SK-N-SH treated with all-trans-retinoic acid at 6 μM for 48 hours (cell line): Measurements from ENCODE around the gene LCNL1.

Experiments used
- CREB5 ChIP-seq: fragments of 250-450 bp; sonication (Bioruptor Pico); IDR thresholded peaks from 2 replicates; pipeline ENCODE4 v1.5.1; 2020; ENCODE audit warnings: low read depth, mild to moderate bottlenecking, moderate library complexity
- ESRRG ChIP-seq: fragments of 250-450 bp; sonication (Bioruptor Pico); IDR thresholded peaks from 2 replicates; pipeline ENCODE4 v1.6.1; 2021; ENCODE audit warnings: mild to moderate bottlenecking
- PATZ1 ChIP-seq: fragments of 250-450 bp; sonication (Bioruptor Pico); IDR thresholded peaks from 2 replicates; pipeline ENCODE4 v1.8.0; 2020; ENCODE audit warnings: mild to moderate bottlenecking, moderate library complexity, borderline replicate concordance
- TOX ChIP-seq: fragments of 250-450 bp; sonication (Bioruptor Pico); IDR thresholded peaks from 2 replicates; pipeline ENCODE4 v1.8.0; 2021; ENCODE audit warnings: mild to moderate bottlenecking, moderate library complexity, borderline replicate concordance
- ZFP3 ChIP-seq: fragments of 250-450 bp; sonication (Bioruptor Pico); IDR thresholded peaks from 2 replicates; pipeline ENCODE4 v1.5.0; 2020; ENCODE audit warnings: mild to moderate bottlenecking, moderate library complexity
- ZFP30 ChIP-seq: fragments of 450-650 bp; formaldehyde crosslinking; IDR thresholded peaks from 2 replicates; pipeline ENCODE4 v1.5.0; 2022; ENCODE audit warnings: mild to moderate bottlenecking, moderate library complexity
- ZNF565 ChIP-seq: fragments of 450-650 bp; formaldehyde crosslinking; conservative IDR thresholded peaks from 2 replicates; pipeline ENCODE4 v1.5.0; 2020; ENCODE audit warnings: low read depth, mild to moderate bottlenecking, moderate library complexity
- ZNF70 ChIP-seq: fragments of 450-650 bp; formaldehyde crosslinking; IDR thresholded peaks from 2 replicates; pipeline ENCODE4 v1.5.0; 2020; ENCODE audit warnings: mild to moderate bottlenecking, moderate library complexity
- TF ChIP-seq, protein P1 (sequence below): fragments of 250-450 bp; sonication (Bioruptor Pico); IDR thresholded peaks from 2 replicates; pipeline ENCODE4 v1.5.1; 2021; ENCODE audit warnings: mild to moderate bottlenecking, moderate library complexity
- TF ChIP-seq, protein P2 (sequence below): fragments of 250-450 bp; sonication (Bioruptor Pico); IDR thresholded peaks from 2 replicates; pipeline ENCODE4 v1.8.0; 2021; ENCODE audit warnings: low read depth, mild to moderate bottlenecking, moderate library complexity, borderline replicate concordance

DNA sequence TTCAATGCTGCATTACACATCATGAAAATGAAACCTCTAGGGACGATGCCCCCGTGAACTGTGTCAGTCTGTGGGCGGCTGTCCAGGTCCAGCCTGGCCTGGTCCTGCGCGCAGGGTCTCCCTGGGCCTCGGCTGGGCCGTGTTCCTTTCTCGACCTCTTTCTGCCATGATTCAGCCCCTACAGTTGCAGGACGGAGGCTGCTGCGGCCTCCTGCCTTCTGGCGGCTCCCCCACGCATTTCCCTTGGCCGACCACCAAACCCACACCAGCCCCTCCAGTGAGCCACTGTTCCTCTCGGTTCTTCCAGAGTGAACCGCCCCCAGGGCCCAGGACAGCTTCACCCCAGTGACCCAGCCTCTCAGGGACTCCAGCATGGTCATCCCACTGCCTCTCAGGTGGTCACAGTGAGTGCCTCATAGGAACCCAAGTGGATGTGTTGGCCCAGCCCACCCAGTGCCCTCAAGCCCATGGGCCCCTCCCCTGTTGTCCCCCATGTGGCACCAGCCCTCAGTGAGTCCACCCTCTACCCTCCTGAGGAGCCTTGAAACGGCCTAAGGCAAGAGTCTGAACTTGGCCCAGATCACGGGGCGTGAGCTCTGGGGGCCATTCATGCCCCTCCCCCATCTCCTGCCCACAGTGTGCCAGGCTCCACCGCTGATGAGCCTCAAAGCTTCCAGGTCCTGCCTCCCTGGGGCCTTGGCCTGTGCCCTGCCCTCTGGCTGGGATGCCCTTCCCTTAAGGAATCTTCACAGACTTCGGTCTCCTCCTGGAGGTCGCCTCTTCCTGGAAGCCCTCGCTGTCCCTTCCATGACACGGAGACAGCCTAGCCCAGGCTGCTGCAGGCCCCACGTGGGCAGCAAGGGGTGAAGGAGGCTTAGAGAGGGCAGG is 23.6 kb downstream of the LCNL1 start:
- no peak for TF ChIP-seq ZNF565 (CRISPR knock-in tag)
- no peak for TF ChIP-seq ESRRG
- TF ChIP-seq, protein P1, sequence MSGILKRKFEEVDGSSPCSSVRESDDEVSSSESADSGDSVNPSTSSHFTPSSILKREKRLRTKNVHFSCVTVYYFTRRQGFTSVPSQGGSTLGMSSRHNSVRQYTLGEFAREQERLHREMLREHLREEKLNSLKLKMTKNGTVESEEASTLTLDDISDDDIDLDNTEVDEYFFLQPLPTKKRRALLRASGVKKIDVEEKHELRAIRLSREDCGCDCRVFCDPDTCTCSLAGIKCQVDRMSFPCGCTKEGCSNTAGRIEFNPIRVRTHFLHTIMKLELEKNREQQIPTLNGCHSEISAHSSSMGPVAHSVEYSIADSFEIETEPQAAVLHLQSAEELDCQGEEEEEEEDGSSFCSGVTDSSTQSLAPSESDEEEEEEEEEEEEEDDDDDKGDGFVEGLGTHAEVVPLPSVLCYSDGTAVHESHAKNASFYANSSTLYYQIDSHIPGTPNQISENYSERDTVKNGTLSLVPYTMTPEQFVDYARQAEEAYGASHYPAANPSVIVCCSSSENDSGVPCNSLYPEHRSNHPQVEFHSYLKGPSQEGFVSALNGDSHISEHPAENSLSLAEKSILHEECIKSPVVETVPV (CRISPR knock-in tag), result no peak
- no peak for TF ChIP-seq PATZ1 (CRISPR knock-in tag)
- no peak for TF ChIP-seq ZNF70 (CRISPR knock-in tag)
- TF ChIP-seq CREB5, result no peak
- TF ChIP-seq, protein P2, sequence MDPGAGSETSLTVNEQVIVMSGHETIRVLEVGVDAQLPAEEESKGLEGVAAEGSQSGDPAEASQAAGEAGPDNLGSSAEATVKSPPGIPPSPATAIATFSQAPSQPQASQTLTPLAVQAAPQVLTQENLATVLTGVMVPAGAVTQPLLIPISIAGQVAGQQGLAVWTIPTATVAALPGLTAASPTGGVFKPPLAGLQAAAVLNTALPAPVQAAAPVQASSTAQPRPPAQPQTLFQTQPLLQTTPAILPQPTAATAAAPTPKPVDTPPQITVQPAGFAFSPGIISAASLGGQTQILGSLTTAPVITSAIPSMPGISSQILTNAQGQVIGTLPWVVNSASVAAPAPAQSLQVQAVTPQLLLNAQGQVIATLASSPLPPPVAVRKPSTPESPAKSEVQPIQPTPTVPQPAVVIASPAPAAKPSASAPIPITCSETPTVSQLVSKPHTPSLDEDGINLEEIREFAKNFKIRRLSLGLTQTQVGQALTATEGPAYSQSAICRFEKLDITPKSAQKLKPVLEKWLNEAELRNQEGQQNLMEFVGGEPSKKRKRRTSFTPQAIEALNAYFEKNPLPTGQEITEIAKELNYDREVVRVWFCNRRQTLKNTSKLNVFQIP (CRISPR knock-in tag), result no peak
- no peak for TF ChIP-seq ZFP3 (CRISPR knock-in tag)
- TF ChIP-seq ZFP30, result no peak
- TF ChIP-seq TOX (CRISPR knock-in tag), result no peak
